K562 (cell line): ENCODE data around the gene KRT1. TPM values are rescaled to one million over a fixed set of nuclear protein-coding genes. Genes with fewer than 3 reads are reported as not detected.

ENCODE experiments used
- CBFA2T2 ChIP-seq: fragments of 450-650 bp; conservative IDR thresholded peaks from 2 replicates; pipeline ENCODE4 v1.6.1; 2017; ENCODE audit warnings: mild to moderate bottlenecking
- FOSL1 ChIP-seq: fragments of 200-800 bp; sonication (Bioruptor generic); conservative IDR thresholded peaks from 2 replicates; pipeline ENCODE4 v1.6.1; 2016; ENCODE audit warnings: missing genetic modification characterization, missing compliant biosample characterization
- KLF1 ChIP-seq: fragments of 450-650 bp; IDR thresholded peaks from 2 replicates; pipeline ENCODE4 v1.6.1; 2016; ENCODE audit warnings: missing genetic modification characterization, missing compliant biosample characterization
- NCOR1 ChIP-seq: fragments of 450-650 bp; IDR thresholded peaks from 2 replicates; pipeline ENCODE4 v1.6.1; 2016; ENCODE audit warnings: mild to moderate bottlenecking, moderate library complexity
- RHOXF2B ChIP-seq: fragments of 250-450 bp; sonication (Bioruptor Pico); conservative IDR thresholded peaks from 2 replicates; pipeline ENCODE4 v1.5.1; 2021
- SMARCE1 ChIP-seq: fragments of 450-650 bp; IDR thresholded peaks from 2 replicates; pipeline ENCODE4 v1.7.1; 2016; ENCODE audit warnings: mild to moderate bottlenecking
- TSC22D4 ChIP-seq: fragments of 450-650 bp; IDR thresholded peaks from 2 replicates; pipeline ENCODE4 v1.6.1; 2016; ENCODE audit warnings: missing genetic modification characterization, missing biosample characterization, control low read depth
- ZNF436 ChIP-seq: fragments of 250-450, 450-650 bp; sonication (Bioruptor Pico); formaldehyde crosslinking; IDR thresholded peaks from 2 replicates; pipeline ENCODE4 v1.7.0; 2020; ENCODE audit warnings: mild to moderate bottlenecking
- polyA plus RNA-seq, 8 experiments: library from polyadenylated mRNA; depleted of rRNA in 4 of 8; stranded (reverse) in 5 of 8; unstranded in 3 of 8; fragments of >200 nt; fragmentation: Nextera tagmentation in 2 of 8; fragmentation: Illumina TruSeq in 1 of 8; extraction: Ambion mirVana in 2 of 8; extraction: Trizol in 1 of 8; gene quantifications; 2 replicates each; pipeline versions ENCODE4 v1.2.1 to v1.2.3, GENCODE V29; 2011 to 2014; ENCODE audit warnings: inconsistent platforms in 1 of 8, missing spikeins in 1 of 8
- total RNA-seq, 7 experiments: library from RNA; depleted of rRNA in 6 of 7; stranded (reverse); fragments of >200 nt in 6 of 7; fragmentation: Illumina TruSeq in 2 of 7; extraction: Trizol in 2 of 7; gene quantifications; 2 replicates each; pipeline versions ENCODE4 v1.2.1 to v1.2.3, GENCODE V29; 2011 to 2021; ENCODE audit warnings: low replicate concordance in 1 of 7
- TF ChIP-seq, protein P1 (sequence below): fragments of 450-650 bp; IDR thresholded peaks from 2 replicates; pipeline ENCODE4 v1.6.1; 2016; ENCODE audit warnings: mild to moderate bottlenecking
- TF ChIP-seq, protein P2 (sequence below): sonication (generic); formaldehyde crosslinking; IDR thresholded peaks from 2 replicates; pipeline ENCODE4 v1.8.1; 2023; ENCODE audit warnings: missing genetic modification reagents, mild to moderate bottlenecking, borderline replicate concordance

The KRT1 gene
- total and polyA plus RNA-seq, 9 of the 15 experiments (the other 6 are each of a cell fraction or from before 2014, with no cell fraction given), result 0.18 TPM; not detected in 8

- no peak for TF ChIP-seq KLF1 (tag)
- no peak for TF ChIP-seq ZNF436
- 0 out of 2 replicates have a peak, but pooled peaks have one; percentile 30 for TF ChIP-seq FOSL1
- TF ChIP-seq, protein P1, sequence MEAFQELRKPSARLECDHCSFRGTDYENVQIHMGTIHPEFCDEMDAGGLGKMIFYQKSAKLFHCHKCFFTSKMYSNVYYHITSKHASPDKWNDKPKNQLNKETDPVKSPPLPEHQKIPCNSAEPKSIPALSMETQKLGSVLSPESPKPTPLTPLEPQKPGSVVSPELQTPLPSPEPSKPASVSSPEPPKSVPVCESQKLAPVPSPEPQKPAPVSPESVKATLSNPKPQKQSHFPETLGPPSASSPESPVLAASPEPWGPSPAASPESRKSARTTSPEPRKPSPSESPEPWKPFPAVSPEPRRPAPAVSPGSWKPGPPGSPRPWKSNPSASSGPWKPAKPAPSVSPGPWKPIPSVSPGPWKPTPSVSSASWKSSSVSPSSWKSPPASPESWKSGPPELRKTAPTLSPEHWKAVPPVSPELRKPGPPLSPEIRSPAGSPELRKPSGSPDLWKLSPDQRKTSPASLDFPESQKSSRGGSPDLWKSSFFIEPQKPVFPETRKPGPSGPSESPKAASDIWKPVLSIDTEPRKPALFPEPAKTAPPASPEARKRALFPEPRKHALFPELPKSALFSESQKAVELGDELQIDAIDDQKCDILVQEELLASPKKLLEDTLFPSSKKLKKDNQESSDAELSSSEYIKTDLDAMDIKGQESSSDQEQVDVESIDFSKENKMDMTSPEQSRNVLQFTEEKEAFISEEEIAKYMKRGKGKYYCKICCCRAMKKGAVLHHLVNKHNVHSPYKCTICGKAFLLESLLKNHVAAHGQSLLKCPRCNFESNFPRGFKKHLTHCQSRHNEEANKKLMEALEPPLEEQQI, result no peak
- no peak for TF ChIP-seq RHOXF2B (CRISPR knock-in tag)
- no peak for TF ChIP-seq SMARCE1
- peak; percentile 57 for TF ChIP-seq NCOR1
- TF ChIP-seq, protein P2, sequence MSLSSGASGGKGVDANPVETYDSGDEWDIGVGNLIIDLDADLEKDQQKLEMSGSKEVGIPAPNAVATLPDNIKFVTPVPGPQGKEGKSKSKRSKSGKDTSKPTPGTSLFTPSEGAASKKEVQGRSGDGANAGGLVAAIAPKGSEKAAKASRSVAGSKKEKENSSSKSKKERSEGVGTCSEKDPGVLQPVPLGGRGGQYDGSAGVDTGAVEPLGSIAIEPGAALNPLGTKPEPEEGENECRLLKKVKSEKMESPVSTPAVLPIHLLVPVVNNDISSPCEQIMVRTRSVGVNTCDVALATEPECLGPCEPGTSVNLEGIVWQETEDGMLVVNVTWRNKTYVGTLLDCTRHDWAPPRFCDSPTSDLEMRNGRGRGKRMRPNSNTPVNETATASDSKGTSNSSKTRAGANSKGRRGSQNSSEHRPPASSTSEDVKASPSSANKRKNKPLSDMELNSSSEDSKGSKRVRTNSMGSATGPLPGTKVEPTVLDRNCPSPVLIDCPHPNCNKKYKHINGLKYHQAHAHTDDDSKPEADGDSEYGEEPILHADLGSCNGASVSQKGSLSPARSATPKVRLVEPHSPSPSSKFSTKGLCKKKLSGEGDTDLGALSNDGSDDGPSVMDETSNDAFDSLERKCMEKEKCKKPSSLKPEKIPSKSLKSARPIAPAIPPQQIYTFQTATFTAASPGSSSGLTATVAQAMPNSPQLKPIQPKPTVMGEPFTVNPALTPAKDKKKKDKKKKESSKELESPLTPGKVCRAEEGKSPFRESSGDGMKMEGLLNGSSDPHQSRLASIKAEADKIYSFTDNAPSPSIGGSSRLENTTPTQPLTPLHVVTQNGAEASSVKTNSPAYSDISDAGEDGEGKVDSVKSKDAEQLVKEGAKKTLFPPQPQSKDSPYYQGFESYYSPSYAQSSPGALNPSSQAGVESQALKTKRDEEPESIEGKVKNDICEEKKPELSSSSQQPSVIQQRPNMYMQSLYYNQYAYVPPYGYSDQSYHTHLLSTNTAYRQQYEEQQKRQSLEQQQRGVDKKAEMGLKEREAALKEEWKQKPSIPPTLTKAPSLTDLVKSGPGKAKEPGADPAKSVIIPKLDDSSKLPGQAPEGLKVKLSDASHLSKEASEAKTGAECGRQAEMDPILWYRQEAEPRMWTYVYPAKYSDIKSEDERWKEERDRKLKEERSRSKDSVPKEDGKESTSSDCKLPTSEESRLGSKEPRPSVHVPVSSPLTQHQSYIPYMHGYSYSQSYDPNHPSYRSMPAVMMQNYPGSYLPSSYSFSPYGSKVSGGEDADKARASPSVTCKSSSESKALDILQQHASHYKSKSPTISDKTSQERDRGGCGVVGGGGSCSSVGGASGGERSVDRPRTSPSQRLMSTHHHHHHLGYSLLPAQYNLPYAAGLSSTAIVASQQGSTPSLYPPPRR (CRISPR knock-in tag), result peak; percentile 86; the same call in 1 of the 2 replicates
- TF ChIP-seq TSC22D4 (tag), result no peak
- TF ChIP-seq CBFA2T2, result peak; percentile 77
Measured at GRCh38 chr12:52703878-52704277, 23.7 kb upstream of the KRT1 start (continued).
